ENCODE results near the gene TK1. TPM values are rescaled to one million over a fixed set of nuclear protein-coding genes. Genes with fewer than 3 reads are reported as not detected.

TK1 gene
- total RNA-seq, 2 donors from 2014 or later = 0.66 to 4.9 TPM

DNA sequence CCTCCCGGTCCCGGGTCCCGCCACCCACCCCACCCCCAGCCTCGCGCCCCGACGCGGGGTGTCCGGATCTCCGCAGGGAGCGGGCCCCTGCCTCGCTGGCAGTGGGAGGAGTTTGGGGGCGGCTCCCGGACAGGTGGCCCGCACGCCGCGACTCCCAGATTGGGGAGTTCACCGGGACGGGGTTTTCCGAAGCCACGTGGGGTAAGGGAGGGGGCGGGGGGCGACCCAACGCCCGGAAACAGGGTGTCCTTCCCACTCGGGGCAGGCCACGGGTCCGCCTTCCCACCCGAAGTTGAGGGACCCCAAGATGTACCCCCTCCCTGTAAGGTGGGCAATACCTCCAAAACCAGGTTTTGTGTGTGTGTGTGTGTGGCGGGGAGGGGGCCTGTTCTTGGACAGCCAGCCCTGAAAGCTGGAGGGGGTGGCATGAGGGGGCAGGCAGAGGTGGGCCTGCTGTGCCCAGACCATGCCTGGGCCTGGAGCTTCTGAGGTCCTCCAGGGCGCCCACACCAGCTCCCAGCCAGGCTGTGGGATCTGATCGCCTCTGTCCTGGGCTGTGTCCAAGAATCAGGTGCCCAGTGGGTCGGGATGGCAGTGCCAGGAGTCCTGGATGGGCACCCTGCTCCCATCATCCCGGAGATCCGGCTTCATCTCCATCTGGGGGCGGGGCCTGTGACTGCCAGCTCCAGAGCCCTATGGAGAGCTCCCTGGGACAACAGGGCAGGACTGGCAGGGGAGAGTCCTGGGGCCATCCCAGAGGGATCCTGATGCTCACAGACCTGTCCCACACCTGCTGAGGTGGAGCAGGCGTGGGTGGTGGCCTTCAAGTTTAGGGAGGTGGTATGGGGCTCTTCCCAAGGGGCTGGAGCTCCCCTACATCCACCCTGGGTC lies 17.7 kb downstream of the TK1 start:
- peak overlapping the region; percentile 58 for H3K4me3 ChIP-seq
- H3K27me3 ChIP-seq = no peaks in the 10 kb centered on the region
- H3K4me1 ChIP-seq = peaks cover 59% of the 10 kb centered on the region
- intact Hi-C loops (cut with DNase I) = loop anchor here (10.0 kb wide), 1 partner anchor 54 kb away; no protein-coding TSS in a partner anchor
- peak overlapping the region; percentile 86 to 96 (median 91) for H3K27ac ChIP-seq
- no peaks in the 10 kb centered on the region for H3K36me3 ChIP-seq (replicated peaks in 1 of 2; ENCODE audit: insufficient read depth in 1 of 2, low read depth in 2 of 2)
- H3K9me3 ChIP-seq = no peaks in the 10 kb centered on the region
- peak; percentile 65 for ATAC-seq
- DNase-seq = peak; percentile 69 to 79 (median 76)
- WGBS, 2 donors = 8% methylated on average over 25 of the region's 38 CpGs; no CpG with 5 or more reads in 1 of the 2 donors
- peak in 1 of 3 donors; percentile 36 for TF ChIP-seq POLR2A (IDR thresholded peaks at IDR 0.05)
- TF ChIP-seq, protein P1, sequence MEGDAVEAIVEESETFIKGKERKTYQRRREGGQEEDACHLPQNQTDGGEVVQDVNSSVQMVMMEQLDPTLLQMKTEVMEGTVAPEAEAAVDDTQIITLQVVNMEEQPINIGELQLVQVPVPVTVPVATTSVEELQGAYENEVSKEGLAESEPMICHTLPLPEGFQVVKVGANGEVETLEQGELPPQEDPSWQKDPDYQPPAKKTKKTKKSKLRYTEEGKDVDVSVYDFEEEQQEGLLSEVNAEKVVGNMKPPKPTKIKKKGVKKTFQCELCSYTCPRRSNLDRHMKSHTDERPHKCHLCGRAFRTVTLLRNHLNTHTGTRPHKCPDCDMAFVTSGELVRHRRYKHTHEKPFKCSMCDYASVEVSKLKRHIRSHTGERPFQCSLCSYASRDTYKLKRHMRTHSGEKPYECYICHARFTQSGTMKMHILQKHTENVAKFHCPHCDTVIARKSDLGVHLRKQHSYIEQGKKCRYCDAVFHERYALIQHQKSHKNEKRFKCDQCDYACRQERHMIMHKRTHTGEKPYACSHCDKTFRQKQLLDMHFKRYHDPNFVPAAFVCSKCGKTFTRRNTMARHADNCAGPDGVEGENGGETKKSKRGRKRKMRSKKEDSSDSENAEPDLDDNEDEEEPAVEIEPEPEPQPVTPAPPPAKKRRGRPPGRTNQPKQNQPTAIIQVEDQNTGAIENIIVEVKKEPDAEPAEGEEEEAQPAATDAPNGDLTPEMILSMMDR (IDR thresholded peaks at IDR 0.05) = no peak

DNA sequence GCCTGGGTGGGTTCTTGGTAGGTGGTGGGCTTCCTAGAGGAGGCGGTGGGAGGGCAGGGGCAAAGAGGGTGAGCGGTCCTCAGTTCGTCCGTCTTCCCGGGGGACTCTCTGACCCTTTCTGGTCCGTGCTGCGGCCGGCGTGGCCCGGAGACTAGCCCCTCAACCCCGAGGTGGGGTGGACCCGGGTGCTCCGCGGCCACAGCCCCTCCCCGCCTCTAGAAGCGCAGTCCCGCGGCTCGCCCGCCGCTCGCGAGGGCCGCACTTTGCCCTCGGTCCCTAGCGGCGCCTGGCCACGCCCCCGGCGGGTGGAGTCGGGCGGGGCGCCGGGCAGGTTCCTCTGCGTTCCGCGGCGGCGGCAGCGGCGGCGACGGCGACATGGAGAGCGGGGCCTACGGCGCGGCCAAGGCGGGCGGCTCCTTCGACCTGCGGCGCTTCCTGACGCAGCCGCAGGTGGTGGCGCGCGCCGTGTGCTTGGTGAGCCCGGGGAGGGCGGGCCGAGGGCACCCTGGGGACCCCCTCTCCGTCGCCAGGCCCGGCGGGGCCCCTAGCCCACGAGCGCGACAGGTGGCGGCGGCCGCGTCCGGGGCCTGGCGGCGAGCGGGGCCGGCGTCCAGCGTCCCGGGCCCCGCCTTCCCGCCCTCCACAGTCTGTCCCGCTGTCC lies 18.5 kb downstream of the TK1 start, which contains the start of gene SYNGR2:
Gene SYNGR2, plus strand, starts transcription at position 340 of the 661 bp plus-strand sequence. Its CDS starts 36 bp downstream, at position 376.
- TF ChIP-seq, protein P1 (IDR thresholded peaks at IDR 0.05) = peak in 1 of 7 experiments; percentile 18
- peak; percentile 47 to 90 (median 72) for TF ChIP-seq POLR2A (IDR thresholded peaks at IDR 0.05)
- 0% methylated on average over 70 of the region's 84 CpGs; no CpG with 5 or more reads in 1 of the 2 donors for WGBS, 2 donors
- Histone ChIP-seq H3K9me3 (no peaks in the 10 kb centered on the region), H3K27ac (peak within 1 kb of the TSS; percentile 86 to 96 (median 91)), H3K36me3 (replicated peaks in 1 of 2; ENCODE audit: insufficient read depth in 1 of 2, low read depth in 2 of 2) (no peaks in the 10 kb centered on the region), H3K4me3 (peak within 1 kb of the TSS; percentile 58), H3K27me3 (no peaks in the 10 kb centered on the region), H3K4me1 (peaks cover 53% of the 10 kb centered on the region)
- ATAC-seq (peak; percentile 90), DNase-seq (peak; percentile 85 to 90 (median 89))
- intact Hi-C loops (cut with DNase I) = loop anchor here (10.0 kb wide), 1 partner anchor 54 kb away; no protein-coding TSS in a partner anchor

DNA sequence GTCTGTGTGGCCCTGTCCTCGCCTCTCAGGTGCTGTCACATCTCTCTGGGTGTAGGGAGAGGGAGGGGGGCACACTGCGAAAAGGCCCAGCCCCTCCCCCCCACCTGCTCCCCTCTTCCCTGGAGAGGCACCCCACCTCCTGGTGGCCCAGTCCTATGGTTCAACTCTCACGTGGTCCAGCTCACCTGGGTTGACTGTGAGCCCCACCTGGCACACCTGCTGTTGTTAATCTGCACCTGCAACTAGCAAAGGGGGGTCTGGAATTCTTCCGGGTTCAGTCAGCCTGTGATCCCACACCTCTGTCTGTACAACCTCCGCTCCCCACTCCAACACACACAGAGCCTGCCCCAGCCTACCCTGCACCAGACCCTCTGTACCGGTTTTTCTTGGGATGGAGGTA lies 20.4 kb downstream of the TK1 start:
- DNase-seq (no peak), ATAC-seq (no peak)
- Histone ChIP-seq H3K4me1 (peaks cover 33% of the 10 kb centered on the region), H3K27me3 (no peaks in the 10 kb centered on the region), H3K27ac (no peak overlapping the region), H3K4me3 (no peak overlapping the region), H3K9me3 (no peaks in the 10 kb centered on the region), H3K36me3 (replicated peaks in 1 of 2; ENCODE audit: insufficient read depth in 1 of 2, low read depth in 2 of 2) (no peaks in the 10 kb centered on the region)
- WGBS, 2 donors = 59 to 65% methylated on average over 4 to 5 of the region's 6 CpGs
- intact Hi-C loops (cut with DNase I) = loop anchor here (10.0 kb wide), 1 partner anchor 52 kb away; no protein-coding TSS in a partner anchor
- TF ChIP-seq POLR2A (IDR thresholded peaks at IDR 0.05) = no peak
- TF ChIP-seq, protein P1 (IDR thresholded peaks at IDR 0.05) = no peak

DNA sequence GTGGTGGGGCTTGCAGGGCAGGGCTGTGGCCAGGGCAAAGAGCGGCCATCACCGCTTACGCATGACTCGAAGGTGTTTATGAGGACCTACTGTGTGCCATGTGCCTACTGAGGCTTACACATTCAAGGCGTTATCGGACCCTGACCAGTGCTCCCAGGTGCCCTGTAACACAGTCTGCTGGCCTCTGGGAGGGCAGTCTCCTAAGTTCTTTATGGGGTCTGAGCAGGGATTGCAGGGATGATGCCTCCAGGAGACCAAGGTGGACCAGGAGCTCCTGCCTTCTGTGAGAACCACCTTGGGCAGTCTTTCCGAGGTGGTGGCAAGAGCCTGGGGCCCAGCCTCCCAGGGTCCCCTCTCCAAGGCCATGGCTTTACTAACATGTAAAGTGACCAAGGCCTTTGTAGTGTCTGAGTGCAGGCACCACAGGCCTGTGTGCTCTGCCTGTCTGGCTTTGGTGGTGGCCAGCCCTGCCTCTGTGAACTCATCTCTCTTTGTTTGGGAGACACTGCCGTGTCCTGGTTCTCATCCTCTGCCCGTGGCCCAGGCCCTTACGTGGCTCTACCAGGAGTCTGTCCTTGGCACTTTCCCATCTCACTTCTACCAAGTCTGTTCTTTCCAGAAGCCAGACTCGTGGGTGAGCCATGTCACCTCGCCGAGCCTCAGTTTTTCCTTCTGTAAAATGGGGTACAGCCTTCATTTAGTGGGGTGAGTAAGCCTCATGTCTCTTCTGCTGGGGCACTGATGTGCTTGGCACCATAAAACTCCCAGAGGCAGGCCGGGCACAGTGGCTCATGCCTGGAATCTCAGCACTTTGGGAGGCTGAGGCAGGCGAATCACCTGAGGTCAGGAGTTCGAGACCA lies 21.9 kb downstream of the TK1 start:
- ATAC-seq (no peak), DNase-seq (no peak)
- no peak overlapping the region for H3K4me3 ChIP-seq
- H3K27ac ChIP-seq = no peak overlapping the region
- 82 to 92% methylated on average over 9 to 16 of the region's 16 CpGs for WGBS, 2 donors
- no peaks in the 10 kb centered on the region for H3K36me3 ChIP-seq (replicated peaks in 1 of 2; ENCODE audit: insufficient read depth in 1 of 2, low read depth in 2 of 2)
- H3K27me3 ChIP-seq = no peaks in the 10 kb centered on the region
- H3K9me3 ChIP-seq = no peaks in the 10 kb centered on the region
- intact Hi-C loops (cut with DNase I) = loop anchor here (10.0 kb wide), 1 partner anchor 50 kb away; no protein-coding TSS in a partner anchor
- peaks cover 20% of the 10 kb centered on the region for H3K4me1 ChIP-seq
- TF ChIP-seq, protein P1 (IDR thresholded peaks at IDR 0.05) = no peak
- no peak for TF ChIP-seq POLR2A (IDR thresholded peaks at IDR 0.05)

Data from body of pancreas (tissue), 4 donors.